ENCODE results near the gene NMBR.
"Not testable (repeated sequence)": the region's sequence is repeated elsewhere in the genome, so short reads cannot be mapped to it uniquely, and the experiment has no call there.

- TF ChIP-seq CTCF (conservative IDR thresholded peaks at IDR 0.05); EZH2 (IDR thresholded peaks at IDR 0.05; ENCODE audit: low read depth): not testable (repeated sequence)
Observed at GRCh38 chr6:142110820-142111219, 36.1 kb downstream of the NMBR start.
